PC-3 (cell line): ENCODE data around the gene RBM20.

Experiments used
- EZH2phosphoT487 ChIP-seq: fragments of 300-600 bp; sonication (generic); IDR thresholded peaks from 2 replicates; pipeline ENCODE4 v1.6.1; 2018; ENCODE audit warnings: mild to moderate bottlenecking, antibody characterized with exemption, low read length, borderline replicate concordance
- TF ChIP-seq, protein P1 (sequence below): fragments of 300-600 bp; sonication (generic); conservative IDR thresholded peaks from 2 replicates; pipeline ENCODE4 v1.5.1; 2017; ENCODE audit warnings: antibody characterized with exemption, low read depth, mild to moderate bottlenecking, low read length

DNA sequence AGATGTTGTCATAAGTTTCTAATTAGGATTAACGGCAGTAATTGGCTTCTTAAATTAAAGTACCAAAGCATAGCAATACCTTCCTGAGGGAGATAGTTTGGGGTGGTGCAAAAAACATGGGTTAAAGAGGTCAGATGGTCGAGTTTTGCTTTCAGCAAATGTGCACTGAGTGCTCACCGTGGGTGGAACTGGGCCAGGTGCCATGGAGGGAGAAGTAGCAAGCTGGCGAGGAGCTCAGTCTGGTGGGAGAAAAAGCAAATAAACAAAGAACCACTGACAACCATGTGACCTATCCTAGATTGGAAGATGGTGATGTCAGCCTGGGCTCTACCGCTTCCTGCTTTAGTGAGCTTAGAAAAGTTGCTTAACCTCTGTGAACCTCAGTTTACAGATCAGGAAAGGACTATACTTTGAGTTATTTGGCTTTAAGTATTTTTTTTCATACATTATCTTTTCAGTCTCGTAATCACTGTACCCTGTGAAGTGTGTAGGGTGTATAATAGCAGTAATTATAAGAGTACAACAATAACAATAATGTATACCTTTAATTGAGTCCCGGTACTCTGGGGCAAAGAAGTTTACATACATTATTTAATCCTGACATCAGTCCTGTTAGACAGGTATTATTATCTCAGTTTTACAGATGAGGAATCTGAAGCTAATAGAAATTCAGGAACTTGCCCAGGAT lies 158.6 kb downstream of the RBM20 start:
- no peak for TF ChIP-seq EZH2phosphoT487
- TF ChIP-seq, protein P1, sequence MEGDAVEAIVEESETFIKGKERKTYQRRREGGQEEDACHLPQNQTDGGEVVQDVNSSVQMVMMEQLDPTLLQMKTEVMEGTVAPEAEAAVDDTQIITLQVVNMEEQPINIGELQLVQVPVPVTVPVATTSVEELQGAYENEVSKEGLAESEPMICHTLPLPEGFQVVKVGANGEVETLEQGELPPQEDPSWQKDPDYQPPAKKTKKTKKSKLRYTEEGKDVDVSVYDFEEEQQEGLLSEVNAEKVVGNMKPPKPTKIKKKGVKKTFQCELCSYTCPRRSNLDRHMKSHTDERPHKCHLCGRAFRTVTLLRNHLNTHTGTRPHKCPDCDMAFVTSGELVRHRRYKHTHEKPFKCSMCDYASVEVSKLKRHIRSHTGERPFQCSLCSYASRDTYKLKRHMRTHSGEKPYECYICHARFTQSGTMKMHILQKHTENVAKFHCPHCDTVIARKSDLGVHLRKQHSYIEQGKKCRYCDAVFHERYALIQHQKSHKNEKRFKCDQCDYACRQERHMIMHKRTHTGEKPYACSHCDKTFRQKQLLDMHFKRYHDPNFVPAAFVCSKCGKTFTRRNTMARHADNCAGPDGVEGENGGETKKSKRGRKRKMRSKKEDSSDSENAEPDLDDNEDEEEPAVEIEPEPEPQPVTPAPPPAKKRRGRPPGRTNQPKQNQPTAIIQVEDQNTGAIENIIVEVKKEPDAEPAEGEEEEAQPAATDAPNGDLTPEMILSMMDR, result no peak
